GM12891 (cell line): ENCODE measurements around the gene FILIP1L.
A peak's percentile ranks its signal among the peaks of the same experiment; 100 is the strongest.

Experiments
- DNase-seq: peaks from one replicate; pipeline ENCODE4 v3.0.0; 2011; ENCODE audit warnings: low spot score; ENCODE audit not compliant: insufficient read length
- FAIRE-seq: peaks from 2 replicates; lab custom pipeline; 2011; peaks lifted over from hg19 to GRCh38; lab: Jason Lieb, UNC
- PAX5 ChIP-seq: IDR thresholded peaks from 2 replicates; pipeline ENCODE4 v1.6.1; 2011; ENCODE audit warnings: low read length, moderate library complexity, mild to moderate bottlenecking; ENCODE audit not compliant: insufficient read depth, severe bottlenecking
- POLR2A ChIP-seq: IDR thresholded peaks from 2 replicates; pipeline ENCODE4 v1.6.1; 2011; ENCODE audit warnings: low read depth, low read length, control low read depth
- POLR2AphosphoS5 ChIP-seq: IDR thresholded peaks from 2 replicates; pipeline ENCODE4 v1.6.1; 2011; ENCODE audit warnings: low read depth, low read length, control low read depth
- POU2F2 ChIP-seq: IDR thresholded peaks from 2 replicates; pipeline ENCODE4 v1.6.1; 2011; ENCODE audit warnings: low read depth, mild to moderate bottlenecking, control low read depth, low read length, moderate library complexity
- SPI1 ChIP-seq: IDR thresholded peaks from 2 replicates; pipeline ENCODE4 v1.6.1; 2011; ENCODE audit warnings: low read depth, low read length, control low read depth
- TAF1 ChIP-seq: IDR thresholded peaks from 2 replicates; pipeline ENCODE4 v1.6.1; 2011; ENCODE audit warnings: low read depth, low read length, control low read depth

The FILIP1L gene

DNA sequence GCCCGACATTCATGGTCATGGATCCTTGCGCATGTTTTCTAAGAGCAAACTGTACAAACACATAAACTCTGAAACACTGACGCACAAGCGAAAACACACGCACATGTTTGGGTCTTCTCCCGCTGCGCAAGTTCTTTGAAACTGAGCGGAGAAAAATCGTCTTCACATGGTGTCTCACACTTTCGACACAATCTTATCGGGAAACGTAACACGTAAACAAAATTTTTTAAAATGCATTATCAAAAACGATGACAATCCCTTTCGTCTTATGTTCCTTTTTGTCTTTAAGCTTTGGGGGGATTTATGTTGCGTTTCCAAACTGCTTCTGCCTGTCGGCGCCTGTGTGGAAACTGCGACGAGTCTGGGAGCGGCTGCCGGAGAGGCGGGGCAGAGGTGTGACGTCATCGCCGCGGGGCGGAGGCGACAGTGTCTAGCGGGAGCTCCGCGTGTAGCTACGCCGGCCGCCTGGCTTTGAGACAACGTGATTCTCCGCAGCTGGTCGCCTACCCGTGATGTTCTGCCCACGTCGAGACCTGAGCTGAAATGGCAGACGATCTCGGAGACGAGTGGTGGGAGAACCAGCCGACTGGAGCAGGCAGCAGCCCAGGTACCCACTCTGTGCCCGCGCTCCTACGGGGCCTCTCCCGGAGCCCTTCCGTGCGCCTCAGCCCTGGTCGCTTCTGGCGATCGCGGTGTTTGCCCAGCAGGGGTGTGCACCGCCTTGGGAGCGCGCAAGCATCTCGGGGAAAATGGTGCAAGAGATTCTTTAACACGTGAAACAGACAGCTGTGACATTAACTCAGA is 296.7 kb downstream of the FILIP1L start, which contains the start of gene CMSS1:
TSS of gene CMSS1 (plus strand) at position 426 of the 804 bp plus-strand sequence.
- peak; percentile 74 for DNase-seq
- peak; percentile 90 for FAIRE-seq
- TF ChIP-seq PAX5 (no peak), TAF1 (peak; percentile 45; the same call in 1 of the 2 replicates), SPI1 (no peak), POLR2AphosphoS5 (peak; percentile 59; the same call in 1 of the 2 replicates), POU2F2 (0 out of 2 replicates have a peak, but pooled peaks have one; percentile 34), POLR2A (peak; percentile 63)

DNA sequence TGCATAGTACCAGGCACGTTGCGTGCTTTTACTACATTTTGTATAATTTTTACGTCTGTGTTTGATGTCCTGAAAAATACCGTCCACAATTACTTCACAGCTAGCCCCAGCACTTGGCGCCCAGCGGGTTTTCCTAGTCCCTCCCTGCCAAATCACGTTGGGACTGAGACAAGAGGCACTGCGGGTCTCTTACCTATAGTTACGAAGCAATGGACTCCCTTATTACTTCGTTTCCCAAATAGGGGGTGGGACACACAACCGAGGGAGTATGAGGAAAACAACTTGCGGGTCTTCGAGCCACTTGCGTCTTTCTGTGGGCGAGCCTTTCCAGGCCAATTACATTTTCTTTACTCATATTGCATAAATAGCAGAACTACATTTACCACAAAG is 297.3 kb downstream of the FILIP1L start:
- DNase-seq (no peak), FAIRE-seq (no peak)
- TF ChIP-seq POLR2A: no peak
- TF ChIP-seq POLR2AphosphoS5: no peak
- no peak for TF ChIP-seq SPI1
- no peak for TF ChIP-seq TAF1
- no peak for TF ChIP-seq PAX5
- TF ChIP-seq POU2F2: no peak

DNA sequence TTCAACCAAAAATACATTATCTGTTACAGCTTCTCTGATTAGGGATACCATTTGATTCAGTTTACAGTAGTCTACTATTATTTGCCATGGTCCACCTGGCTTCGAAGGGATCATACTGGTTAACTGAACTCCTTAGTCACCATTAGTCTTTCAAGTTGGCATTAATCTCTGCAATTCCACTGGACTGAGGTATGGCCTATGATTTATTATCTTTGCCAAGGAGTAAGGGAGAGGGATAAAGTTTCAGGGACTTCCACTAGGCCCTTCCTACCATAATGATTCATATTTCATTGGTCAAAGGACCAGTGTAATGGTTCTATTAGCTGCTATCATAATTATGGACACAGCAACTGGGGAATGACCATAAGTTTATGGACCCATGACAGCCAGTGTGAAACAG is 303.9 kb downstream of the FILIP1L start:
- no peak for DNase-seq
- TF ChIP-seq SPI1 (no peak), POLR2AphosphoS5 (no peak), PAX5 (no peak), POLR2A (no peak), POU2F2 (no peak), TAF1 (no peak)
- no peak for FAIRE-seq

DNA sequence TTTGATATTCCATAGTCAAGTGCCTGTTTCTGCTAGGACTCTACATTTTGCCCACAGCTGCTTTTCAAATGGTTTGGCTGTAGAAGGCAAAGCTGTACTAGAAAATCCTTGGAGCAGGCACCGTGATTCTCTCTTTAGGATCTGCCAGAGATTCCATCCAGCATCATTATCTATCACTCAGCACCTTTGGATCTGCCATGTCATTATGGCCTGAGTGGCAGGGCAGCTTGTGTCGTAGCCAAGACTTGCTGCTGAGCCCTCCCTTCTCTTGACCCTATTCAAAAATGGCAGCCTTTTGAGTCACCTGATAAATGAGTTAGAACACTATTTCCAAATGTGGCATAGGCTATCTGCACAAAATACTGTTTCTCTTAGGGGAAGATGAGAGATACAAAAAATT is 304.7 kb downstream of the FILIP1L start:
- no peak for TF ChIP-seq POU2F2
- no peak for TF ChIP-seq POLR2A
- no peak for TF ChIP-seq SPI1
- no peak for TF ChIP-seq TAF1
- no peak for FAIRE-seq
- DNase-seq: no peak

DNA sequence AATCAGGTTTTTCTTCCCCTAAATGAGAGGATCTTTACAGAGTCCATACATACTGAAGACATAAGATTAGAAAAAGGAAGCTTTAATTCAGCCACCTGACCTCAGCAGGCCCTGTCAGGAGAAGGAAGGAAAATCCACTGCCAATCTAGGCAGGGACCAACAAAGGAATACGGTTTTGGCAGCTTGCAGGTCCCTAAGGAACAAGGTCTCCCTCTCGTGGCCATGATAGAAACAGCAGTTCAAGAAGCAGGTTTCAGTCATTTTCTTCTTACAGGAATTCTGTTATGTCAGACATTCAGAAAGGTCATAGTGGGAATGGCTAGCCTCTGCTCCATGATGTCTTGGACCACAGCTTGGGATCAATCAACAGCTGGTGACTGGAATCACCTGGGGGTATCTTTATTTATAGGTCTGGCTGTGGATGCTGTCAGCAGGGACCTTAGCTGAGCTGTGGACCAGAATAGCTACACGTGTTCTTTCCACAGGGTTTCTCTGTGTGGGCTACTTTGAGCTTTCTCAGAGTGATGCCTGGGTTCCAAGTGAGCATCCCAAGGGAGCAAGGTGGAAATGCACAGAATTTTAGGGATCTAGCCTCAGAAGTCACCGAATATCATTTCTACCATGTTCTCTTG is 306.0 kb downstream of the FILIP1L start:
- DNase-seq: no peak
- no peak for TF ChIP-seq TAF1
- no peak for TF ChIP-seq POLR2A
- TF ChIP-seq SPI1: no peak
- TF ChIP-seq POU2F2: no peak
- TF ChIP-seq POLR2AphosphoS5: no peak
- no peak for TF ChIP-seq PAX5
- peak; percentile 28 for FAIRE-seq

DNA sequence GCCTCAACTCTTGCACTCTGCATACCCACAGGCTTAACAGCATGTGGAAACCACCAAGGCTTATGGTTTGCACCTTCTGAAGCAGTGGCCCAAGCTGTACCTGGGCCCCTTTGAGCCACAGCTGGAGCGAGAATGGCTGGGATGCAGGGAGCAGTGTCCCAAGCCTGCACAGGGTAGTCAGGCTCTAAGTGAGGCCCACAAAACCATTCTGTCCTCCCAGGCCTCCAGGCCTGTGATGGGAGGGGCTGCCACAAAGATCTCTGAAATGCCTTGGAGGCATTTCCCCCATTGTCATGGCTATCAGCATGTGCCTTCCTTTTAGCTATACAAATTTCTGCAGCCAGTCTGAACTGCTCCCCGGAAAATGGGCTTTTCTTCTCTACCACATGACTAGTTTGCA is 309.1 kb downstream of the FILIP1L start:
- FAIRE-seq (no peak), DNase-seq (no peak)
- TF ChIP-seq TAF1 (no peak), POU2F2 (no peak), SPI1 (no peak), PAX5 (no peak), POLR2A (no peak), POLR2AphosphoS5 (no peak)

DNA sequence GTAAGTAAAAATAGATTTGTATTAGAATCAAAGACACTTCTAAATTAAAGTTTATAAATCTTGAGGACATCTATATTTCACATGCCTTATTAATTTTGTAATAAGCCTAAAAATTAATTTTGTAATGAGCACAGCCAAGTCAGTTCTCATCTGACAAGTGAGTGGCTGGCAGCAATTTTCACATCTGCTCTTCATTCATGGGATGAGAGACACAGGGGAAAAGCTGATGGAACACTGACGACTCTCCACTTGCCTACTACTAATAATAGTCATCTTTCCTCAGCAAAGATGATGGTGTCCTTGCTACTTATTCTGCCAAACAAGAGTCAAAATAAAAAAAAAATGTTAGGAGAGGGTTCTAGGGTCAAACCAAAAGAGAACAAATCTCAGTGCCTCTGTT is 311.0 kb downstream of the FILIP1L start:
- FAIRE-seq (no peak), DNase-seq (no peak)
- no peak for TF ChIP-seq TAF1
- TF ChIP-seq PAX5: no peak
- TF ChIP-seq POU2F2: no peak
- TF ChIP-seq POLR2A: no peak
- no peak for TF ChIP-seq POLR2AphosphoS5
- no peak for TF ChIP-seq SPI1

DNA sequence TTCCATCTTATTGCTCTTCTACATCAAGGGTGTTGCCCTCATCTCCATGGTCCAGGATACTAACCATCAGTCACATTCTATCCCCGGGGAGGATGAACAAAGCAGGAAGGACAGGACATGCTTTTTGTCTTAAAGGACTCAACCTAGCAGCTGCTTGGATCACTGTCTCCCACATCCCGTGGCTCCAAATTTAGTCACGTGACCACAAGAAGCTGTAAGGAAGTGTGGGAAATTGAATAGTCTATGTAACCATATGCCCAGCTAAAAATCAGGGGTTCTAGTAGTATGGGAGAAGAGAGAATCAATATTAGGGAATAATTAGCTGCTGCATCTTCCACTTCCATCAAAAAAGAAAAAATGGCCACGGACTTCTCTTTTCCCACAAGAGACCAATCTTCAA is 314.9 kb downstream of the FILIP1L start:
- no peak for FAIRE-seq
- no peak for DNase-seq
- TF ChIP-seq SPI1 (no peak), POLR2AphosphoS5 (no peak), PAX5 (no peak), POLR2A (no peak), POU2F2 (no peak), TAF1 (no peak)

DNA sequence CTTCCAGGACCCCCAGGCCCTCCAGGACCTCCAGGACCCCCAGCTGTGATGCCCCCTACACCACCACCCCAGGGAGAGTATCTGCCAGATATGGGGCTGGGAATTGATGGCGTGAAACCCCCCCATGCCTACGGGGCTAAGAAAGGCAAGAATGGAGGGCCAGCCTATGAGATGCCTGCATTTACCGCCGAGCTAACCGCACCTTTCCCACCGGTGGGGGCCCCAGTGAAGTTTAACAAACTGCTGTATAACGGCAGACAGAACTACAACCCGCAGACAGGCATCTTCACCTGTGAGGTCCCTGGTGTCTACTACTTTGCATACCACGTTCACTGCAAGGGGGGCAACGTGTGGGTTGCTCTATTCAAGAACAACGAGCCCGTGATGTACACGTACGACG is 318.7 kb downstream of the FILIP1L start:
- DNase-seq: no peak
- FAIRE-seq: no peak
- TF ChIP-seq TAF1 (no peak), PAX5 (no peak), POU2F2 (no peak), POLR2A (no peak), POLR2AphosphoS5 (no peak), SPI1 (no peak)

DNA sequence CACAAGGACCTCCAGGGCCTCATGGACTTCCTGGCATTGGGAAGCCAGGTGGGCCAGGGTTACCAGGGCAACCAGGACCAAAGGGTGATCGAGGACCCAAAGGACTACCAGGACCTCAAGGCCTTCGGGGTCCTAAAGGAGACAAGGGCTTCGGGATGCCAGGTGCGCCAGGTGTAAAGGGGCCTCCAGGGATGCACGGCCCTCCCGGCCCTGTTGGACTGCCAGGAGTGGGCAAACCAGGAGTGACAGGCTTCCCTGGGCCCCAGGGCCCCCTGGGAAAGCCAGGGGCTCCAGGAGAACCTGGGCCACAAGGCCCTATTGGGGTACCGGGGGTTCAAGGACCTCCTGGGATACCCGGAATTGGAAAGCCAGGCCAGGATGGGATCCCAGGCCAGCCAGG is 319.8 kb downstream of the FILIP1L start:
- no peak for FAIRE-seq
- no peak for DNase-seq
- TF ChIP-seq PAX5 (no peak), TAF1 (no peak), POLR2A (no peak), SPI1 (no peak), POU2F2 (no peak), POLR2AphosphoS5 (no peak)
